ENCODE results near the gene ARPC1A.
"Not testable (repeated sequence)": the region's sequence is repeated elsewhere in the genome, so short reads cannot be mapped to it uniquely, and the experiment has no call there.

The ARPC1A gene

GRCh38 chr7:99371376-99371920 lies 45.8 kb downstream of the ARPC1A start:
- no peak for DNase-seq

GRCh38 chr7:99372275-99373090 lies 46.8 kb downstream of the ARPC1A start:
- peak; percentile 57 for DNase-seq

- no peak for DNase-seq
Measured at GRCh38 chr7:99373091-99374066, 47.7 kb downstream of the ARPC1A start.

GRCh38 chr7:99374111-99375064 lies 48.7 kb downstream of the ARPC1A start, which contains the start of gene ARPC1B:
ARPC1B (plus strand) TSS chr7:99374730; CDS start chr7:99385715, 10,985 bp downstream.
- DNase-seq: peak; percentile 73

- peak; percentile 74 for DNase-seq
Measured at GRCh38 chr7:99375070-99375807, 49.5 kb downstream of the ARPC1A start.

- DNase-seq: peak; percentile 74
Measured at GRCh38 chr7:99379043-99379577, 53.4 kb downstream of the ARPC1A start.

- not testable (repeated sequence) for DNase-seq
Measured at GRCh38 chr7:99379693-99380031, 54.0 kb downstream of the ARPC1A start.

- peak; percentile 48 for DNase-seq
Measured at GRCh38 chr7:99380032-99380822, 54.5 kb downstream of the ARPC1A start.

- DNase-seq: no peak
Measured at GRCh38 chr7:99380823-99381663, 55.3 kb downstream of the ARPC1A start.

GRCh38 chr7:99381664-99382075 lies 56.0 kb downstream of the ARPC1A start:
- DNase-seq: no peak

- no peak for DNase-seq
Measured at GRCh38 chr7:99383203-99383602, 57.5 kb downstream of the ARPC1A start.

- no peak for DNase-seq
Measured at GRCh38 chr7:99383791-99384370, 58.2 kb downstream of the ARPC1A start.

GRCh38 chr7:99384523-99384922 lies 58.8 kb downstream of the ARPC1A start:
- DNase-seq: no peak

GRCh38 chr7:99385564-99385963 lies 59.9 kb downstream of the ARPC1A start:
- DNase-seq: no peak

- peak; percentile 46 for DNase-seq
Measured at GRCh38 chr7:99386584-99387238, 61.0 kb downstream of the ARPC1A start.

GRCh38 chr7:99387239-99387635 lies 61.5 kb downstream of the ARPC1A start:
- DNase-seq: not testable (repeated sequence)

GRCh38 chr7:99387912-99388311 lies 62.2 kb downstream of the ARPC1A start:
- DNase-seq: no peak

- DNase-seq: no peak
Measured at GRCh38 chr7:99389772-99390171, 64.1 kb downstream of the ARPC1A start.
